Gastrocnemius medialis (tissue), 4 donors: ENCODE data around the gene PPFIBP1. TPM values are rescaled to one million over a fixed set of nuclear protein-coding genes. Genes with fewer than 3 reads are reported as not detected.

ENCODE experiments used
- ATAC-seq, 2 donors: fragments of 150-250 bp; one replicate each; pipeline ENCODE4 v1.9.1; 2016
- DNase-seq, 2 donors: peaks; one replicate each; pipeline ENCODE4 v3.0.0-alpha.2; 2019
- H3K27ac ChIP-seq, 4 donors: fragments of 200-600 bp; sonication (generic); 1 replicate in 1 of 4; 2 replicates in 3 of 4; pipeline ENCODE4 v1.5.1; 2016 to 2018; ENCODE audit warnings: mild to moderate bottlenecking in 2 of 4, moderate library complexity in 1 of 4
- H3K27me3 ChIP-seq, 3 donors: fragments of 200-600 bp; sonication (generic) in 2 of 3; 1 replicate in 1 of 3; 2 replicates in 2 of 3; pipeline versions ENCODE4 v1.5.1 to v1.6.0; 2016 to 2019; ENCODE audit warnings: mild to moderate bottlenecking in 1 of 3, moderate library complexity in 1 of 3
- H3K36me3 ChIP-seq, 2 donors: fragments of 200-600 bp; sonication (generic) in 1 of 2; one replicate each; pipeline ENCODE4 v1.5.1; 2017 to 2018
- H3K4me1 ChIP-seq, 2 donors: fragments of 200-600 bp; sonication (generic) in 1 of 2; one replicate each; pipeline ENCODE4 v1.5.1; 2016 to 2017; ENCODE audit warnings: mild to moderate bottlenecking in 2 of 2
- H3K4me3 ChIP-seq, 4 donors: fragments of 200-600 bp; sonication (generic) in 3 of 4; 1 replicate in 1 of 4; 2 replicates in 3 of 4; pipeline ENCODE4 v1.5.1; 2016 to 2019; ENCODE audit warnings: mild to moderate bottlenecking in 2 of 4
- H3K9me3 ChIP-seq, 3 donors: fragments of 200-600 bp; sonication (generic) in 2 of 3; 1 replicate in 1 of 3; 2 replicates in 2 of 3; pipeline ENCODE4 v1.5.1; 2016 to 2019
- POLR2A ChIP-seq, 2 donors: fragments of 450-650 bp; IDR thresholded peaks; one replicate each; pipeline ENCODE4 v1.6.1; 2017; ENCODE audit warnings: antibody characterized with exemption in 2 of 2, mild to moderate bottlenecking in 2 of 2, moderate library complexity in 2 of 2
- in situ Hi-C, 4 donors: fragments of 200-750 bp; cut with MboI; loops; one replicate each; pipeline versions ENCODE4 v1.15.0 to v1.8.0; 2017; ENCODE audit warnings: low sequenced_read_pairs in 4 of 4
- intact Hi-C: fragments of 100-400 bp; cut with DNase I; formaldehyde crosslinking; loops from one replicate; pipeline ENCODE4 v1.15.1; 2023; ENCODE audit warnings: low total_unique reads
- total RNA-seq, 4 donors: library from RNA; depleted of rRNA; stranded (reverse); fragments of >200 nt; gene quantifications; one replicate each; pipeline versions ENCODE4 v1.1.0 to v1.2.3, GENCODE V29; 2016
- TF ChIP-seq, protein P1 (sequence below), 5 experiments: fragments of 450-650 bp in 3 of 5; fragments of 200-600 bp in 2 of 5; sonication (generic) in 2 of 5; IDR thresholded peaks in 4 of 5; conservative IDR thresholded peaks in 1 of 5; 1 replicate in 4 of 5; 2 replicates in 1 of 5; pipeline ENCODE4 v1.5.1; 2016 to 2019; ENCODE audit warnings: antibody characterized with exemption in 5 of 5, mild to moderate bottlenecking in 3 of 5, moderate library complexity in 3 of 5

Gene PPFIBP1
- total RNA-seq, 4 donors from 2014 or later, result 18.3 to 33.2 (median 27.4) TPM

DNA sequence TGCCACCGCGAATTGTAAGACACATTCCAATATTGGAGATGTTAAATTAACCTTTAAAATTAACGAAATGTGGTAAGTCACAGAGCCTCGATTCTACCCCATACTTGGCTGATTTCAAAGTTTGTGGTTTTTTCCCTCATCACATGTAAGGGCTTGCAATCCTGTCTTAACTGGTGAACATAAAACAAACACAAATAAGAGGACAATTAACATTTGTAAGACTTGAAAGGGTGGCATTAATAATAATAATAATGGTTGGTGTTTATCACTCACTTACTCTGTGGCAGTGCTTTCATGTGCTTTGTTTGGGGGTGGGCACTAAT lies 26.6 kb downstream of the PPFIBP1 start:
- peak overlapping the region; percentile 68 to 86 (median 74) for H3K27ac ChIP-seq
- in situ Hi-C loops, result no loop called here
- intact Hi-C loops, result no loop called here
- no peaks in the 10 kb centered on the region for H3K36me3 ChIP-seq
- H3K4me3 ChIP-seq, result no peak overlapping the region
- no peak for DNase-seq
- H3K4me1 ChIP-seq, result peaks cover 76 to 81% of the 10 kb centered on the region in 2 donors
- no peaks in the 10 kb centered on the region for H3K27me3 ChIP-seq
- no peaks in the 10 kb centered on the region for H3K9me3 ChIP-seq
- no peak for TF ChIP-seq POLR2A (IDR thresholded peaks at IDR 0.05)
- TF ChIP-seq, protein P1, sequence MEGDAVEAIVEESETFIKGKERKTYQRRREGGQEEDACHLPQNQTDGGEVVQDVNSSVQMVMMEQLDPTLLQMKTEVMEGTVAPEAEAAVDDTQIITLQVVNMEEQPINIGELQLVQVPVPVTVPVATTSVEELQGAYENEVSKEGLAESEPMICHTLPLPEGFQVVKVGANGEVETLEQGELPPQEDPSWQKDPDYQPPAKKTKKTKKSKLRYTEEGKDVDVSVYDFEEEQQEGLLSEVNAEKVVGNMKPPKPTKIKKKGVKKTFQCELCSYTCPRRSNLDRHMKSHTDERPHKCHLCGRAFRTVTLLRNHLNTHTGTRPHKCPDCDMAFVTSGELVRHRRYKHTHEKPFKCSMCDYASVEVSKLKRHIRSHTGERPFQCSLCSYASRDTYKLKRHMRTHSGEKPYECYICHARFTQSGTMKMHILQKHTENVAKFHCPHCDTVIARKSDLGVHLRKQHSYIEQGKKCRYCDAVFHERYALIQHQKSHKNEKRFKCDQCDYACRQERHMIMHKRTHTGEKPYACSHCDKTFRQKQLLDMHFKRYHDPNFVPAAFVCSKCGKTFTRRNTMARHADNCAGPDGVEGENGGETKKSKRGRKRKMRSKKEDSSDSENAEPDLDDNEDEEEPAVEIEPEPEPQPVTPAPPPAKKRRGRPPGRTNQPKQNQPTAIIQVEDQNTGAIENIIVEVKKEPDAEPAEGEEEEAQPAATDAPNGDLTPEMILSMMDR (IDR thresholded peaks at IDR 0.05 in 4 of 5, conservative IDR thresholded peaks at IDR 0.05 in 1 of 5), result no peak
- ATAC-seq, result no peak

DNA sequence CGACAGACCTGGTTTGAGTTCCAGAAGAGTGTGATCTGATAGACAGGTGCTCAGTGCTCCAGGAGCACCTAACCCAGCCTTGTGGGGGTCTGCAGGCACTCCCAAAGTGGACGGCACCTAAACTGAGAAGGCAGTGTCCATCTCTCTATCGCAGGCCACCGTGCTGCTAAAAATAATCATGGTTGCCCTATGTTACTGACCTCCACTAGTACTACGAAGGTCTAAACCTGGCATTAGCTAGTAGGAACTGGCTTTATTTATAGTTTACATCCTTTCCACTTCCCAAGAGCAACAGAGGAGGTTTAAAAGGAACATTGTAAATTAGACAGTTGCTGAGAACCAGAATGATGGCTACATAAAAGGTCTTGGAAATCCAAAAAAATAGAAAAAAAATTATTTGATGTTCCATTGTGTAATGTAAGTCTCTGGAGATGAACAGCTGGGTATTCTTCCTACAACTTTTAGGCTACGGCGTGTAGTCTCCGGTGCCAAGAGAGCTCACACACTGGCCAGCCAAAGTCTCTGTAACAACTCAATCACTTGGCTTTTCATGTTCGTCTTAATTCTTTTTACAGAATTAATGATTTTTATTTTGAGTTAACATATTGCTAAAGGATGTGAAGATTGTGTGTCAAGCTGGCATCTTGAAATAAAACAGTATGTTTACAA lies 27.3 kb downstream of the PPFIBP1 start:
- no peak overlapping the region for H3K4me3 ChIP-seq
- ATAC-seq (peak; percentile 24 to 65), DNase-seq (peak in 1 of 2 donors; percentile 32)
- TF ChIP-seq POLR2A (IDR thresholded peaks at IDR 0.05), result no peak
- TF ChIP-seq, protein P1 (IDR thresholded peaks at IDR 0.05 in 4 of 5, conservative IDR thresholded peaks at IDR 0.05 in 1 of 5), result no peak
- no peaks in the 10 kb centered on the region for H3K36me3 ChIP-seq
- H3K9me3 ChIP-seq, result no peaks in the 10 kb centered on the region
- intact Hi-C loops, result no loop called here
- H3K27me3 ChIP-seq, result no peaks in the 10 kb centered on the region
- H3K27ac ChIP-seq, result peak overlapping the region; percentile 68 to 86 (median 74)
- peaks cover 76 to 81% of the 10 kb centered on the region in 2 donors for H3K4me1 ChIP-seq
- in situ Hi-C loops, result no loop called here

DNA sequence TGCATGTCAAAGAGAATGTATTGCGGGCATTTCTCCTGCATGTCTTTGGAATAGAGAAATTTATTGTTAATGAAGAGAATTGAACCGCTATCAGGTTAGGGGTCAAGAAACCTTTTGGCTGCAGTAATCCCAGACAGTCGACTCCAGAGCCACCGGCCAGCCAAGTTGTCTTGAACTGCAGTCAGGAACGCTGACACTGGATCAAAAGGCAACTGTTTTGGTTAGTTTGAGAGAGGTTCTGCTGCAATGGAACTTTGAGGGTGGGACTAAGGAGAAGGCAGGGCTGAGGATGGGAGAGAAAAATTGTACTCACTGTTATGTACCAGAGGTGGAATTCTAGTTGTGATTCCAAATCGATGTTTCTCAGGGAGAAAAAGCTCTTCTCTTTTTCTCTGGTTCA lies 28.2 kb downstream of the PPFIBP1 start:
- no peaks in the 10 kb centered on the region for H3K36me3 ChIP-seq
- intact Hi-C loops, result no loop called here
- peak overlapping the region; percentile 68 to 86 (median 74) for H3K27ac ChIP-seq
- TF ChIP-seq, protein P1 (IDR thresholded peaks at IDR 0.05 in 4 of 5, conservative IDR thresholded peaks at IDR 0.05 in 1 of 5), result no peak
- no peak for TF ChIP-seq POLR2A (IDR thresholded peaks at IDR 0.05)
- H3K9me3 ChIP-seq, result no peaks in the 10 kb centered on the region
- H3K27me3 ChIP-seq, result no peaks in the 10 kb centered on the region
- ATAC-seq (no peak), DNase-seq (no peak)
- peaks cover 79 to 87% of the 10 kb centered on the region in 2 donors for H3K4me1 ChIP-seq
- H3K4me3 ChIP-seq, result no peak overlapping the region
- in situ Hi-C loops, result no loop called here

DNA sequence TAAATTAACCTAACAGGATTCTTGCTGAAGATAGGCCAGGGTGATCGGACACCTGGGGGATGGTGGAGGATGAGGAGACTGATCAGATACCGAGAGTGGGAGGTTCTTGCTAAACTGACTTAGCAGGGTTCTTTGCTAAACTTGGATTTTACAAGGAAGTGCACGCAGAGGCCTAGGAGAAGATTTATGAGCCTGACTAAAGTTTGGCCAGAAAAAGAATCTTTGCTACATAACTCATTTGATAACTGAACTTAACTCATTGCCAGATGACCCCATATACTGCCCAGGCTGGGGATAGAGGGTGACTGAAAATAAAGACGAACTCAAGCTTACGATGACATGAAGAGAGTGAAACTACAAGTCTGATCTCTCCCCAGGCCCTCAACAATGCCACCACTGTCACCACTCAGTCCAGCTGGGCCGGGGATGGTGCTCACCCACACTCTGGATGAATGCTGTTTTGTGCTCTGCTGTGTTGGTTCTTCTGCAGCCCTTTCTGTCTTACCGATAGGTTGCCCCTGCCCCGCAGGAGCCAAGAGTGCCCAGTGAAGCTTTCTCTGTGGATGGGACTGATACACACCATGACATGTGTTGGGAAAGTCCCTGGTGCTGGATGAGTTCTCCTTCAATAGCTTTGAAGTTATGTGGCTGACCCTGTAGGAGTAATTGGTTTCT lies 29.0 kb downstream of the PPFIBP1 start:
- Histone ChIP-seq H3K36me3 (no peaks in the 10 kb centered on the region), H3K27ac (peak overlapping the region in 3 of 4 donors; percentile 68 to 86 (median 72)), H3K9me3 (no peaks in the 10 kb centered on the region), H3K4me1 (peaks cover 79 to 92% of the 10 kb centered on the region in 2 donors), H3K27me3 (no peaks in the 10 kb centered on the region), H3K4me3 (no peak overlapping the region)
- no peak for TF ChIP-seq POLR2A (IDR thresholded peaks at IDR 0.05)
- TF ChIP-seq, protein P1 (IDR thresholded peaks at IDR 0.05 in 4 of 5, conservative IDR thresholded peaks at IDR 0.05 in 1 of 5), result no peak
- no peak for ATAC-seq
- DNase-seq, result no peak
- in situ Hi-C loops (no loop called here), intact Hi-C loops (no loop called here)
